ENCODE data around the gene RASGRF1. TPM values are rescaled to one million over a fixed set of nuclear protein-coding genes. Genes with fewer than 3 reads are reported as not detected.

Gene RASGRF1
- total RNA-seq, 1 donor from 2014 or later, result not detected

GRCh38 chr15:79067072-79067833 lies 23.3 kb downstream of the RASGRF1 start:
- DNase-seq (ENCODE audit: low spot score), result no peak
- ATAC-seq, result peak; percentile 81

GRCh38 chr15:79066391-79067071 lies 24.0 kb downstream of the RASGRF1 start:
- ATAC-seq, result no peak
- DNase-seq (ENCODE audit: low spot score), result no peak

GRCh38 chr15:79065706-79066376 lies 24.7 kb downstream of the RASGRF1 start:
- ATAC-seq, result no peak
- no peak for DNase-seq (ENCODE audit: low spot score)

GRCh38 chr15:79065361-79065705 lies 25.2 kb downstream of the RASGRF1 start:
- no peak for DNase-seq (ENCODE audit: low spot score)
- ATAC-seq, result no peak

GRCh38 chr15:79064496-79064895 lies 26.1 kb downstream of the RASGRF1 start:
- ATAC-seq, result no peak
- DNase-seq (ENCODE audit: low spot score), result no peak

- ATAC-seq (no peak), DNase-seq (ENCODE audit: low spot score) (no peak)
Observed at GRCh38 chr15:79060175-79060574, 30.4 kb downstream of the RASGRF1 start.

GRCh38 chr15:79059081-79059572 lies 31.5 kb downstream of the RASGRF1 start:
- ATAC-seq (no peak), DNase-seq (ENCODE audit: low spot score) (no peak)

GRCh38 chr15:79058260-79058850 lies 32.2 kb downstream of the RASGRF1 start:
- DNase-seq (ENCODE audit: low spot score) (no peak), ATAC-seq (no peak)

- DNase-seq (ENCODE audit: low spot score) (no peak), ATAC-seq (no peak)
Observed at GRCh38 chr15:79057050-79057449, 33.5 kb downstream of the RASGRF1 start.

GRCh38 chr15:79054350-79054749 lies 36.2 kb downstream of the RASGRF1 start:
- DNase-seq (ENCODE audit: low spot score), result no peak
- no peak for ATAC-seq

GRCh38 chr15:79053894-79054293 lies 36.7 kb downstream of the RASGRF1 start:
- ATAC-seq (peak; percentile 76), DNase-seq (ENCODE audit: low spot score) (no peak)

GRCh38 chr15:79051941-79052731 lies 38.4 kb downstream of the RASGRF1 start:
- no peak for ATAC-seq
- DNase-seq (ENCODE audit: low spot score), result no peak

GRCh38 chr15:79051029-79051428 lies 39.6 kb downstream of the RASGRF1 start:
- no peak for ATAC-seq
- no peak for DNase-seq (ENCODE audit: low spot score)

- ATAC-seq (no peak), DNase-seq (ENCODE audit: low spot score) (no peak)
Observed at GRCh38 chr15:79050341-79050740, 40.2 kb downstream of the RASGRF1 start.

GRCh38 chr15:79049416-79049815 lies 41.2 kb downstream of the RASGRF1 start:
- DNase-seq (ENCODE audit: low spot score), result no peak
- no peak for ATAC-seq

GRCh38 chr15:79047676-79048439 lies 42.7 kb downstream of the RASGRF1 start:
- DNase-seq (ENCODE audit: low spot score) (no peak), ATAC-seq (no peak)

GRCh38 chr15:79046691-79047404 lies 43.7 kb downstream of the RASGRF1 start:
- no peak for ATAC-seq
- DNase-seq (ENCODE audit: low spot score), result no peak

GRCh38 chr15:79045041-79045440 lies 45.5 kb downstream of the RASGRF1 start:
- no peak for DNase-seq (ENCODE audit: low spot score)

GRCh38 chr15:79042213-79042928 lies 48.2 kb downstream of the RASGRF1 start:
- ATAC-seq, result no peak

More at GRCh38 chr15:79045041-79045440, 45.5 kb downstream of the RASGRF1 start:
- no peak for ATAC-seq

More at GRCh38 chr15:79042213-79042928, 48.2 kb downstream of the RASGRF1 start:
- no peak for DNase-seq (ENCODE audit: low spot score)

Data from left lobe of liver (tissue), 2 donors.